ENCODE results near the gene TMEM254.
"Not testable (repeated sequence)": the region's sequence is repeated elsewhere in the genome, so short reads cannot be mapped to it uniquely, and the experiment has no call there.

TMEM254 gene

DNA sequence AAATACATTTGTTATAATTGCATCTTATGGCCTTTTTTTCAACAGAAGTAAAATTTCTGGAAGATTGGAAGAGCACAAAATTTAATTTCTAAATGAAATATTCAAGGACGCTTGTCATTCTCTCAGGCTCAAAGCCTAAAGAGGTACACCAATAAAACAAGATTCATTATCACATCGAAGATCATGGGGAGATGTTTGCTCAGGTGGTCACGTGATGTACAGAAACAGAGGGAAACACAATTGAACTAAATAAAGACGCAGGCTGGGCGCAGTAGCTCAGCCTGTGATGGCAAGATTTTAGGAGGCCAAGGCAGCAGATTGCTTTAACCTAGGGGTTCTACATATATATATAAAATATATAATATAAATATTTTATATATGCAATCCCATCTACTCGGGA is 37.3 kb upstream of the TMEM254 start:
- Histone ChIP-seq H3K9me3 (ENCODE audit: severe bottlenecking) (no peaks in the 10 kb centered on the region), H3K4me3 (ENCODE audit: severe bottlenecking) (no peak overlapping the region), H3K27ac (ENCODE audit: poor library complexity, severe bottlenecking) (no peak overlapping the region), H3K27me3 (ENCODE audit: insufficient read depth, poor library complexity, severe bottlenecking) (no peaks in the 10 kb centered on the region), H3K4me1 (ENCODE audit: insufficient read depth, poor library complexity, severe bottlenecking) (no peaks in the 10 kb centered on the region), H3K36me3 (ENCODE audit: low read depth) (no peaks in the 10 kb centered on the region)
- DNase-seq (ENCODE audit: low spot score) = no peak
- ATAC-seq (ENCODE audit: low read depth) = no peak
- TF ChIP-seq, protein P1, sequence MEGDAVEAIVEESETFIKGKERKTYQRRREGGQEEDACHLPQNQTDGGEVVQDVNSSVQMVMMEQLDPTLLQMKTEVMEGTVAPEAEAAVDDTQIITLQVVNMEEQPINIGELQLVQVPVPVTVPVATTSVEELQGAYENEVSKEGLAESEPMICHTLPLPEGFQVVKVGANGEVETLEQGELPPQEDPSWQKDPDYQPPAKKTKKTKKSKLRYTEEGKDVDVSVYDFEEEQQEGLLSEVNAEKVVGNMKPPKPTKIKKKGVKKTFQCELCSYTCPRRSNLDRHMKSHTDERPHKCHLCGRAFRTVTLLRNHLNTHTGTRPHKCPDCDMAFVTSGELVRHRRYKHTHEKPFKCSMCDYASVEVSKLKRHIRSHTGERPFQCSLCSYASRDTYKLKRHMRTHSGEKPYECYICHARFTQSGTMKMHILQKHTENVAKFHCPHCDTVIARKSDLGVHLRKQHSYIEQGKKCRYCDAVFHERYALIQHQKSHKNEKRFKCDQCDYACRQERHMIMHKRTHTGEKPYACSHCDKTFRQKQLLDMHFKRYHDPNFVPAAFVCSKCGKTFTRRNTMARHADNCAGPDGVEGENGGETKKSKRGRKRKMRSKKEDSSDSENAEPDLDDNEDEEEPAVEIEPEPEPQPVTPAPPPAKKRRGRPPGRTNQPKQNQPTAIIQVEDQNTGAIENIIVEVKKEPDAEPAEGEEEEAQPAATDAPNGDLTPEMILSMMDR (IDR thresholded peaks at IDR 0.05; ENCODE audit: poor library complexity, severe bottlenecking) = no peak

DNA sequence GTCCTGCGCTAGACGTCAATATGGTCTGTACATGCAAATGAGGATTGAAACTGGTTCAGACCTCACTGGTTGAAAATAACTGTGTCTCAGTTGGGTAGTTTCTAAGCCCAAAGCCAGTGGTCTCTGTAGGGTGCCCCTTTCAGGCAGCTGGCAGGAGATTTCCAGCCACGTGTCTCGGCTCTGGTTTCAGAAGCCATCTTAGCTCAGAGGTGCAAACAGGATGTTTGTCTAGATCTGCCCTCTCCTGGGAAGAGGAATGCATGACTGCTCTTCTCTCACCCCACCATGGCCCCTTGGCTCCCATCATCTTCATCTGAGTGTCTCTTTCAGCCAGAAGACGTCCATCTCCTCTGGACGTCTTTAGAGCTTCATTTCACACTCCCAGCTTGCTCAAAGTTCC is 33.5 kb upstream of the TMEM254 start:
- not testable (repeated sequence) for DNase-seq (ENCODE audit: low spot score); H3K27ac ChIP-seq (ENCODE audit: poor library complexity, severe bottlenecking); H3K27me3 ChIP-seq (ENCODE audit: insufficient read depth, poor library complexity, severe bottlenecking); H3K9me3 ChIP-seq (ENCODE audit: severe bottlenecking); H3K36me3 ChIP-seq (ENCODE audit: low read depth); H3K4me3 ChIP-seq (ENCODE audit: severe bottlenecking); H3K4me1 ChIP-seq (ENCODE audit: insufficient read depth, poor library complexity, severe bottlenecking)
- peak; percentile 46; the same call in 1 of the 3 replicates for ATAC-seq (ENCODE audit: low read depth)

DNA sequence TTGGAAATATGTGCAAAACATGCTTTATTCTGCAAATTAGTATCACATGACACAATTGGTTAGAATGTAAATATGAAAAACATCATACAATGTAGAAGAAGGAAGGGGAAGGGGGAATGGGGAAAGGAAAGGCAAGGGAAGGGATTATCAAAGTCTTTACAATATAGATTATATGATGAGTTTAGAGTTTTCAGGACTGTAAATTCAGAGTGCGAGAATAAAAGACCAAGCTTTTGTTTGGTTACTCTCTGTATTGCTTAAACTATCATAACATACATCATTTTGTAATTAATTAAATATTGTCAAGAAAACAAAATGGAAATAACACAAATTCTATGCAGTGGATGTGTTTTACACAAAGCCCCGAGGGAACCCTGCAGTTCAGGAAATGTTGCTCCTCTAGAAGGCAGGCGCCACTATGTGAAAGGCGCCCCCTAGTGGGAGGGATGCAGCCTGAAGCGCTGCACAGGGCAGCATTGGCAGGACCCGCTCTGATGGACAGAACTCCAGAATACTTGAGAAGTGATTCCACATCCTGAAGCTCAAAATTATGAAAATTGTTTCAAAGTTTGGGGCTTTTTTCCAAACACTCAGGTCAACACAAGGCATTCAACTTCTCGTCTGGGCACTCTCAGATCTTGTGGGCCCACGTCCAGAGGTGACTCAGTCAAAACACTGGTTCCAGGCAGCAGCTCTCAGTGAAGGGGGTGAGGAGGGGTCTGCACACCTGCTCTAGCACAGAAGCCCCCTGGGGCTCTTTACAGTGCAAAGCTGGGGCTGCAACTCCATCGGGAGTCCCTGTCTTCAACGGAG is 31.6 kb upstream of the TMEM254 start:
- Histone ChIP-seq H3K4me3 (ENCODE audit: severe bottlenecking) (no peak overlapping the region), H3K27ac (ENCODE audit: poor library complexity, severe bottlenecking) (no peak overlapping the region), H3K27me3 (ENCODE audit: insufficient read depth, poor library complexity, severe bottlenecking) (no peaks in the 10 kb centered on the region), H3K36me3 (ENCODE audit: low read depth) (no peaks in the 10 kb centered on the region), H3K4me1 (ENCODE audit: insufficient read depth, poor library complexity, severe bottlenecking) (no peaks in the 10 kb centered on the region), H3K9me3 (ENCODE audit: severe bottlenecking) (no peaks in the 10 kb centered on the region)
- TF ChIP-seq, protein P1 (IDR thresholded peaks at IDR 0.05; ENCODE audit: poor library complexity, severe bottlenecking) = peak; percentile 82
- peak; percentile 91 for ATAC-seq (ENCODE audit: low read depth)
- peak; percentile 70 for DNase-seq (ENCODE audit: low spot score)

DNA sequence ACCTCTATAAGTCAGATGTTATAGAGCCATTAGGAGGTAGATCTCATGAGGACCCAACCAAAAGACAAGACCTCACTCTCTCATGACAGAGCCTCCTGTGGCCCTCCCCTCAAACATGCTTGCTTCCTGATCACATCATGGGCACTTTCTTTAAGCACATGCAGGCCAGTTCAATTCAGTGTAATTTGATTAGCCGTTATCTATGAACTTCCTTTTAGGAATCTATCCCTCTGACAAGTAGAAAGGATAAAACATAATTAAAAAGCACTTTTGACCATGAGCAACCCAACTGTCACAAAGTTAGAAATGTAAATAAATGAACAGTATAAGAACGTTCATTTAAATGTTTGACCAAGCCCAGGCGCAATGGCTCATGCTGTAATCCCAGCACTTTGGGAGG is 27.7 kb upstream of the TMEM254 start:
- Histone ChIP-seq H3K4me1 (ENCODE audit: insufficient read depth, poor library complexity, severe bottlenecking) (no peaks in the 10 kb centered on the region), H3K9me3 (ENCODE audit: severe bottlenecking) (no peaks in the 10 kb centered on the region), H3K27ac (ENCODE audit: poor library complexity, severe bottlenecking) (no peak overlapping the region), H3K27me3 (ENCODE audit: insufficient read depth, poor library complexity, severe bottlenecking) (no peaks in the 10 kb centered on the region), H3K36me3 (ENCODE audit: low read depth) (no peaks in the 10 kb centered on the region), H3K4me3 (ENCODE audit: severe bottlenecking) (no peak overlapping the region)
- ATAC-seq (ENCODE audit: low read depth) = no peak
- no peak for DNase-seq (ENCODE audit: low spot score)
- TF ChIP-seq, protein P1 (IDR thresholded peaks at IDR 0.05; ENCODE audit: poor library complexity, severe bottlenecking) = no peak

DNA sequence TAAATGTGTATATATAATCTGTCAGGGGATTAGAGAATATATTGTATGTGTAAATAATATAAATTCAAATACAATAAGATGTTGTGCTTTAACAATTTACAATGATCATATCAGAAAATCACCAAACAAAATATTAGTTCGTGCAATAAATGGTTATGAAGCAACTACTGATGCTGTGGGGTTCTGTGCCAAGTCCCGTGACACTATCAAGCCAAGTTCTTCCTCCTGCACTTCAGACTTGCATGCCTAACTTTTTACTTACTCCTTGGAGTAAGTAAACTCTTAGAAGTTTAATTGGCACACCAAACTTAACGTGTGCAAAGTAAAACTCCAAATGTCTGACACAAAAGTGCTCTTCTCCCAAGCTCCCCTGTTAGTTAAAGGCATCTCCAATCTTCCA is 26.5 kb upstream of the TMEM254 start:
- Histone ChIP-seq H3K4me1 (ENCODE audit: insufficient read depth, poor library complexity, severe bottlenecking) (no peaks in the 10 kb centered on the region), H3K9me3 (ENCODE audit: severe bottlenecking) (no peaks in the 10 kb centered on the region), H3K27ac (ENCODE audit: poor library complexity, severe bottlenecking) (no peak overlapping the region), H3K27me3 (ENCODE audit: insufficient read depth, poor library complexity, severe bottlenecking) (no peaks in the 10 kb centered on the region), H3K36me3 (ENCODE audit: low read depth) (no peaks in the 10 kb centered on the region), H3K4me3 (ENCODE audit: severe bottlenecking) (no peak overlapping the region)
- ATAC-seq (ENCODE audit: low read depth) = no peak
- TF ChIP-seq, protein P1 (IDR thresholded peaks at IDR 0.05; ENCODE audit: poor library complexity, severe bottlenecking) = no peak
- DNase-seq (ENCODE audit: low spot score) = no peak
